Measurements from ENCODE around the gene ZNF576. TPM values are rescaled to one million over a fixed set of nuclear protein-coding genes. Genes with fewer than 3 reads are reported as not detected.
"Not testable (repeated sequence)": the region's sequence is repeated elsewhere in the genome, so short reads cannot be mapped to it uniquely, and the experiment has no call there.

Gene ZNF576
- total RNA-seq, 1 donor from 2014 or later = 12.6 TPM

GRCh38 chr19:43641333-43641732, 44.9 kb downstream of the ZNF576 start:
- H3K9me3 Mint-ChIP-seq = peaks cover 3% of the 10 kb centered on the region
- H3K27me3 Mint-ChIP-seq (ENCODE audit: low read depth) = peaks cover 33% of the 10 kb centered on the region
- TF ChIP-seq CTCF (IDR thresholded peaks at IDR 0.05; ENCODE audit: unreplicated experiment) = no peak
- peaks cover 20% of the 10 kb centered on the region for H3K4me1 Mint-ChIP-seq
- H3K27ac Mint-ChIP-seq = no peak overlapping the region
- peaks cover 3% of the 10 kb centered on the region for H3K36me3 Mint-ChIP-seq
- no peak for DNase-seq (ENCODE audit: low spot score in 2 of 2, unreplicated experiment in 2 of 2)
- H3K4me3 Mint-ChIP-seq = peak overlapping the region; percentile 63

- peaks cover 11% of the 10 kb centered on the region for H3K36me3 Mint-ChIP-seq
- no peak for TF ChIP-seq CTCF (IDR thresholded peaks at IDR 0.05; ENCODE audit: unreplicated experiment)
- H3K9me3 Mint-ChIP-seq = peaks cover 10% of the 10 kb centered on the region
- no peak overlapping the region for H3K27ac Mint-ChIP-seq
- peaks cover 16% of the 10 kb centered on the region for H3K4me1 Mint-ChIP-seq
- DNase-seq (ENCODE audit: low spot score in 2 of 2, unreplicated experiment in 2 of 2) = no peak
- H3K4me3 Mint-ChIP-seq = no peak overlapping the region
- peaks cover 33% of the 10 kb centered on the region for H3K27me3 Mint-ChIP-seq (ENCODE audit: low read depth)
Measured at GRCh38 chr19:43642531-43642930, 46.1 kb downstream of the ZNF576 start.

GRCh38 chr19:43643326-43643725, 46.9 kb downstream of the ZNF576 start:
- Mint-ChIP-seq H3K27me3 (ENCODE audit: low read depth) (peaks cover 29% of the 10 kb centered on the region), H3K4me1 (peaks cover 16% of the 10 kb centered on the region), H3K27ac (no peak overlapping the region), H3K4me3 (no peak overlapping the region), H3K36me3 (peaks cover 16% of the 10 kb centered on the region), H3K9me3 (peaks cover 13% of the 10 kb centered on the region)
- no peak for TF ChIP-seq CTCF (IDR thresholded peaks at IDR 0.05; ENCODE audit: unreplicated experiment)
- no peak for DNase-seq (ENCODE audit: low spot score in 2 of 2, unreplicated experiment in 2 of 2)

- DNase-seq (ENCODE audit: low spot score in 2 of 2, unreplicated experiment in 2 of 2) = no peak
- Mint-ChIP-seq H3K4me1 (peaks cover 7% of the 10 kb centered on the region), H3K9me3 (peaks cover 13% of the 10 kb centered on the region), H3K27ac (no peak overlapping the region), H3K36me3 (peaks cover 21% of the 10 kb centered on the region), H3K4me3 (no peak overlapping the region), H3K27me3 (ENCODE audit: low read depth) (peaks cover 21% of the 10 kb centered on the region)
- no peak for TF ChIP-seq CTCF (IDR thresholded peaks at IDR 0.05; ENCODE audit: unreplicated experiment)
Measured at GRCh38 chr19:43644181-43644580, 47.8 kb downstream of the ZNF576 start.

- TF ChIP-seq CTCF (IDR thresholded peaks at IDR 0.05; ENCODE audit: unreplicated experiment) = no peak
- no peaks in the 10 kb centered on the region for H3K4me1 Mint-ChIP-seq
- H3K27ac Mint-ChIP-seq = no peak overlapping the region
- DNase-seq (ENCODE audit: low spot score in 2 of 2, unreplicated experiment in 2 of 2) = no peak
- H3K4me3 Mint-ChIP-seq = no peak overlapping the region
- peaks cover 29% of the 10 kb centered on the region for H3K36me3 Mint-ChIP-seq
- H3K27me3 Mint-ChIP-seq (ENCODE audit: low read depth) = no peaks in the 10 kb centered on the region
- peaks cover 13% of the 10 kb centered on the region for H3K9me3 Mint-ChIP-seq
Measured at GRCh38 chr19:43648633-43649032, 52.2 kb downstream of the ZNF576 start.

GRCh38 chr19:43649514-43649913, 53.1 kb downstream of the ZNF576 start:
- H3K27ac Mint-ChIP-seq = no peak overlapping the region
- H3K27me3 Mint-ChIP-seq (ENCODE audit: low read depth) = no peaks in the 10 kb centered on the region
- H3K36me3 Mint-ChIP-seq = peaks cover 30% of the 10 kb centered on the region
- no peak for DNase-seq (ENCODE audit: low spot score in 2 of 2, unreplicated experiment in 2 of 2)
- no peak overlapping the region for H3K4me3 Mint-ChIP-seq
- H3K9me3 Mint-ChIP-seq = peaks cover 13% of the 10 kb centered on the region
- TF ChIP-seq CTCF (IDR thresholded peaks at IDR 0.05; ENCODE audit: unreplicated experiment) = no peak
- H3K4me1 Mint-ChIP-seq = no peaks in the 10 kb centered on the region

GRCh38 chr19:43650276-43650675, 53.9 kb downstream of the ZNF576 start:
- H3K4me1 Mint-ChIP-seq; DNase-seq (ENCODE audit: low spot score in 2 of 2, unreplicated experiment in 2 of 2); H3K4me3 Mint-ChIP-seq; H3K27ac Mint-ChIP-seq; H3K27me3 Mint-ChIP-seq (ENCODE audit: low read depth): not testable (repeated sequence)
- Mint-ChIP-seq H3K9me3 (peaks cover 13% of the 10 kb centered on the region), H3K36me3 (peaks cover 35% of the 10 kb centered on the region)
